Caco-2 (cell line): ENCODE results near the gene FAM89B. TPM values are rescaled to one million over a fixed set of nuclear protein-coding genes. Genes with fewer than 3 reads are reported as not detected.

Experiments used
- BruUV-seq: library from RNA; stranded (reverse); fragments of 400-500 nt; replicated peaks from 2 replicates; lab custom pipeline; 2021; lab: Mats Ljungman, UMichigan
- CTCF ChIA-PET: fragments of 300-600 bp; sonication (Branson Sonifier 250); formaldehyde crosslinking; loops from one replicate; lab custom pipeline; 2022; ENCODE audit warnings: antibody characterized with exemption; lab: Charles Lee
- POLR2A ChIA-PET: fragments of 300-600 bp; sonication (Branson Sonifier 250); formaldehyde crosslinking; loops from one replicate; lab custom pipeline; 2022; ENCODE audit warnings: antibody characterized with exemption; lab: Charles Lee
- DNase-seq, 2 experiments: peaks; one replicate each; pipeline versions ENCODE4 v3.0.0 to v3.0.0-alpha.2; 2020 to 2022
- H3K27me3 ChIP-seq: replicated peaks from 2 replicates; pipeline ENCODE4 v1.6.0; 2011; ENCODE audit warnings: low read length; ENCODE audit not compliant: control insufficient read depth, insufficient read depth
- H3K36me3 ChIP-seq: 2 replicates; pipeline ENCODE4 v1.5.1; 2011; ENCODE audit warnings: low read length; ENCODE audit not compliant: control insufficient read depth, insufficient read depth
- H3K4me1 ChIP-seq: fragments of 250-450 bp; sonication (Bioruptor Pico); 2 replicates; pipeline ENCODE4 v1.5.1; 2020; ENCODE audit warnings: mild to moderate bottlenecking
- H3K4me3 ChIP-seq: 2 replicates; pipeline ENCODE4 v1.5.1; 2011; ENCODE audit warnings: low read depth, mild to moderate bottlenecking, control low read depth, low read length
- H3K9me3 ChIP-seq: fragments of 250-450 bp; sonication (Bioruptor Pico); 2 replicates; pipeline ENCODE4 v1.5.1; 2020; ENCODE audit warnings: mild to moderate bottlenecking, moderate library complexity
- H3K27ac Mint-ChIP-seq: one replicate; pipeline ENCODE4 v1.8.0; 2022; ENCODE audit warnings: mixed read lengths; ENCODE audit not compliant: unreplicated experiment
- H3K27me3 Mint-ChIP-seq: one replicate; pipeline ENCODE4 v1.8.0; 2022; ENCODE audit warnings: mixed read lengths; ENCODE audit not compliant: insufficient read depth, unreplicated experiment
- H3K36me3 Mint-ChIP-seq: one replicate; pipeline ENCODE4 v1.8.0; 2022; ENCODE audit warnings: mild to moderate bottlenecking, mixed read lengths; ENCODE audit not compliant: insufficient read depth, unreplicated experiment
- H3K4me1 Mint-ChIP-seq: one replicate; pipeline ENCODE4 v1.8.0; 2022; ENCODE audit warnings: low read depth, mixed read lengths; ENCODE audit not compliant: unreplicated experiment
- H3K4me3 Mint-ChIP-seq: one replicate; pipeline ENCODE4 v1.8.0; 2022; ENCODE audit warnings: mild to moderate bottlenecking, moderate library complexity, mixed read lengths; ENCODE audit not compliant: unreplicated experiment
- H3K9me3 Mint-ChIP-seq: one replicate; pipeline ENCODE4 v1.8.0; 2022; ENCODE audit warnings: mixed read lengths; ENCODE audit not compliant: unreplicated experiment
- intact Hi-C: fragments of 100-400 bp; cut with micrococcal nuclease; formaldehyde crosslinking; loops from one replicate; pipeline ENCODE4 v1.10.0; 2022; ENCODE audit not compliant: unreplicated experiment
- total RNA-seq: library from RNA; stranded (reverse); gene quantifications from 2 replicates; pipeline ENCODE4 v1.2.3, GENCODE V29; 2022
- TF ChIP-seq, protein P1 (sequence below), 2 experiments: fragments of 200-600 bp in 1 of 2; IDR thresholded peaks; 1 replicate in 1 of 2; 2 replicates in 1 of 2; pipeline versions ENCODE4 v1.5.1 to v1.8.0; 2011 to 2022; ENCODE audit warnings: antibody characterized with exemption in 1 of 2, control low read depth in 1 of 2, inconsistent platforms in 1 of 2, low read depth in 1 of 2, low read length in 1 of 2, mild to moderate bottlenecking in 1 of 2, moderate library complexity in 1 of 2; ENCODE audit not compliant: insufficient read depth in 1 of 2, severe bottlenecking in 1 of 2, unreplicated experiment in 1 of 2

Gene FAM89B
- total RNA-seq, 1 experiment from 2014 or later = 26.9 TPM

DNA sequence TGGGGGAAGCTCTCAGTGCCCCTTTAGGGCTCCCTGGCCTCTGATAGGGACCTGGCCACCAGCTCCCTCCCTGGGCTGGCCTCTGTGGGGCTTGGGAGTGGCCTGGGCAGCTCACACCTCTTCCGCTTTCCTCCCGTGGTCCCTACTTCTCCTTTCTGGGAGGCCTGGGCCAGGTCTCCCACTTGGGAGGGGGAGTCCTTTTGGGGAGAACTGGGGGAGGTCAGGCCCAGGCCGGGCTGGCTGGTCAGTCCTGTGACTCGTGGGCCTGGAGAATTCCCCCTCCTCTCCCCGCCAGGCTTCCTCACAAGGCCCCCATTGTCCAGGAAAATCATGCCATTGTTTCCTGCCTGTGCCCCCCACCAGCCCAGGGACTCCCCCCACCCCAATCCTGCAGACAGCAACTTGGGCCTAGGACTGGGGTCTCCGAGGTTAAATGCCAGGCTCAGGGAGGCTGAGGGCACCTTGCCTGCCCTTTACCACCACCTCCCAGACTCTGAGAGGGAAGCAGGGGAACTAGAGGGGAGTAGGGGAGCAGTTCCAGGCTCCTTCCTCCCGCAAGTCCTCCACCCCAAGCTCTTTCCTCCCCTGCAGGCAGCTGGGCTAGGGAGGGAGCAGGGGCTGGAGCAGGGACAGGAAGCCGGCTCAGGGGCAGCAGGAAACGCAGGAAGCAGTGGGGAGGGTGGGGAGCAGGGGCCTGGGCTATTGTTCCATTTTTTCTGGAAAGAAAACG is 38.9 kb downstream of the FAM89B start:
- Histone ChIP-seq H3K4me1 (peaks cover 28% of the 10 kb centered on the region), H3K36me3 (peaks cover 7% of the 10 kb centered on the region), H3K27me3 (no peaks in the 10 kb centered on the region), H3K4me3 (no peak overlapping the region), H3K9me3 (no peaks in the 10 kb centered on the region)
- Mint-ChIP-seq H3K9me3 (no peaks in the 10 kb centered on the region), H3K36me3 (peaks cover 56% of the 10 kb centered on the region), H3K4me1 (peaks cover 23% of the 10 kb centered on the region), H3K27ac (peak overlapping the region; percentile 35), H3K27me3 (no peaks in the 10 kb centered on the region), H3K4me3 (no peak overlapping the region)
- ChIA-PET CTCF (no interaction called here), POLR2A (no interaction called here)
- DNase-seq = no peak
- intact Hi-C loops = no loop called here
- BruUV-seq = no TSS peak
- TF ChIP-seq, protein P1, sequence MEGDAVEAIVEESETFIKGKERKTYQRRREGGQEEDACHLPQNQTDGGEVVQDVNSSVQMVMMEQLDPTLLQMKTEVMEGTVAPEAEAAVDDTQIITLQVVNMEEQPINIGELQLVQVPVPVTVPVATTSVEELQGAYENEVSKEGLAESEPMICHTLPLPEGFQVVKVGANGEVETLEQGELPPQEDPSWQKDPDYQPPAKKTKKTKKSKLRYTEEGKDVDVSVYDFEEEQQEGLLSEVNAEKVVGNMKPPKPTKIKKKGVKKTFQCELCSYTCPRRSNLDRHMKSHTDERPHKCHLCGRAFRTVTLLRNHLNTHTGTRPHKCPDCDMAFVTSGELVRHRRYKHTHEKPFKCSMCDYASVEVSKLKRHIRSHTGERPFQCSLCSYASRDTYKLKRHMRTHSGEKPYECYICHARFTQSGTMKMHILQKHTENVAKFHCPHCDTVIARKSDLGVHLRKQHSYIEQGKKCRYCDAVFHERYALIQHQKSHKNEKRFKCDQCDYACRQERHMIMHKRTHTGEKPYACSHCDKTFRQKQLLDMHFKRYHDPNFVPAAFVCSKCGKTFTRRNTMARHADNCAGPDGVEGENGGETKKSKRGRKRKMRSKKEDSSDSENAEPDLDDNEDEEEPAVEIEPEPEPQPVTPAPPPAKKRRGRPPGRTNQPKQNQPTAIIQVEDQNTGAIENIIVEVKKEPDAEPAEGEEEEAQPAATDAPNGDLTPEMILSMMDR (IDR thresholded peaks at IDR 0.05; ENCODE audit: insufficient read depth in 1 of 2, low read depth in 1 of 2, low read length in 1 of 2, severe bottlenecking in 1 of 2, unreplicated experiment in 1 of 2) = no peak

DNA sequence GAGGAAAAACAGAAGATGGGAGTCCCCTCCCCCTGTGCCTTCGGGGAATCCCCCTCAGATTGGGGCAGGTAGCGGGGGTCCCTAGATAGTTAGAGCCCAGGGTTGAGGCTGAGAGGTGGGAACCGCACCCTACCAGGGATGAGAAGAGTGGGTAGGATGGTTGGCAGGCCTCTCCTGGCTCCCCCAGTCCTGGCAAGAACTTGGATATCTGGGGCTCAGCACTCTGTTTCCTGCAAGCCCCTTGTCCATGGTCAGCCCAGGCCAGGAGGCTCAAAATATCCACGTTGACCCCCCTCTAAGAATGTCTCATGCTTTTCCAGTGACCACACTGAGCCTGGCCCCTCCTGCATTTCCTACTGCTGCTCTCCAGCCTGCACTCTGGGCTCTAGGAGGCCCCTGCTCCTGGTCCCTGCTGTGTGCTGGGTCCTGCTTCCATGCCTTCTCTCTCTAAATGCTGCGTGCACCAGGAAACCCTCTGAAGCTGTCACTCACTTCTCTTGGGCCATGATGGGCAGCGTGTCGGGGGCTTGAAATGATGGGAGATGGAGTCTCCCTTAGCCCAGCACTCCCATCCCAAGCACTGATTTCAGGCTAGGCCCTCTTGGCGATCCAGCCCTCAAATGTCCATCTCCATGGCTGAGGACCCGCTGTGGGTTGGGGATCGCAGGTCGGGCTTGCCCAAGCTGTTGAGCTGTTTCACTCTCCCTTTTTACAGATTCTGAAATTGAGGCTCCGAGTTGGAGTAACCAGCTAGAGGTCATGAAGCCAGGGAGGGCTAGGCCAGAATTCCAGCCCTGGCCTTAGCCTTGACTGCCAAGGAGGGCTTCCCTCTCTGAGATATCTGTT is 39.6 kb downstream of the FAM89B start:
- no peak overlapping the region for H3K4me3 ChIP-seq
- no peaks in the 10 kb centered on the region for H3K27me3 ChIP-seq
- H3K4me1 ChIP-seq = peaks cover 25% of the 10 kb centered on the region
- Mint-ChIP-seq H3K27me3 (no peaks in the 10 kb centered on the region), H3K36me3 (peaks cover 59% of the 10 kb centered on the region), H3K4me1 (peaks cover 30% of the 10 kb centered on the region), H3K9me3 (no peaks in the 10 kb centered on the region), H3K4me3 (peak overlapping the region; percentile 96), H3K27ac (peak overlapping the region; percentile 72)
- peaks cover 7% of the 10 kb centered on the region for H3K36me3 ChIP-seq
- no peaks in the 10 kb centered on the region for H3K9me3 ChIP-seq
- DNase-seq = no peak
- ChIA-PET CTCF (interaction anchor here (1.0 kb wide), 1 partner anchor 17 kb away, joined by 3 read pairs; no protein-coding TSS in a partner anchor), POLR2A (interaction anchor here (0.7 kb wide), 1 partner anchor 40 kb away, joined by 3 read pairs; the partner anchor contains the start of gene FAM89B)
- TF ChIP-seq, protein P1 (IDR thresholded peaks at IDR 0.05; ENCODE audit: insufficient read depth in 1 of 2, low read depth in 1 of 2, low read length in 1 of 2, severe bottlenecking in 1 of 2, unreplicated experiment in 1 of 2) = no peak
- BruUV-seq = no TSS peak
- intact Hi-C loops = no loop called here

DNA sequence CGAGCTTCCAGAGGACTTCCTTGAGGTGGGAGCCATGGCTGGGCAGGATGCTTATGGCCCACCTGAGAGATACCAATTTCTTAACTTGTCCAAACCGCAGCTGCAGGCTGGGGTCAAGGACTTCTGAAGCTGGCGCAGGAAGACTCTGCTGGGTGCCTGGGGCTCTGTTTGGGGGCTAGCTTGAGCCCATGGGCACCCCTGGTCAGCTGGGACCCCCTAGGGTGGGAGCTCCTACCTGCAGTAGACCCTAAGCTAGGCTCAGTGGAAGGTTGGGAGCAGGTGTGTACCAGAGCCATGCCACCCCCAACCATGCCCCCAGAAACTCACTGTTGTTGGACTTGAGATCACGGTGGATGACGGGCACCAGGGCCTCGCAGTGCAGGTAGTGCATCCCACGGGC is 40.4 kb downstream of the FAM89B start:
- Histone ChIP-seq H3K36me3 (peaks cover 7% of the 10 kb centered on the region), H3K27me3 (no peaks in the 10 kb centered on the region), H3K4me1 (peaks cover 23% of the 10 kb centered on the region), H3K9me3 (no peaks in the 10 kb centered on the region), H3K4me3 (peak overlapping the region; percentile 91)
- peaks cover 31% of the 10 kb centered on the region for H3K4me1 Mint-ChIP-seq
- no peak for DNase-seq
- no TSS peak for BruUV-seq
- intact Hi-C loops = no loop called here
- TF ChIP-seq, protein P1 (IDR thresholded peaks at IDR 0.05; ENCODE audit: insufficient read depth in 1 of 2, low read depth in 1 of 2, low read length in 1 of 2, severe bottlenecking in 1 of 2, unreplicated experiment in 1 of 2) = no peak
- ChIA-PET POLR2A (interaction anchor here (0.7 kb wide), 1 partner anchor 40 kb away, joined by 3 read pairs; the partner anchor contains the start of gene FAM89B), CTCF (interaction anchor here (0.5 to 1.0 kb wide), 2 partner anchors 18 to 60 kb away, joined by 3 to 4 read pairs; no protein-coding TSS in a partner anchor)
- H3K27ac Mint-ChIP-seq = peak overlapping the region; percentile 72
- H3K36me3 Mint-ChIP-seq = peaks cover 59% of the 10 kb centered on the region
- peak overlapping the region; percentile 96 for H3K4me3 Mint-ChIP-seq
- no peaks in the 10 kb centered on the region for H3K9me3 Mint-ChIP-seq
- H3K27me3 Mint-ChIP-seq = no peaks in the 10 kb centered on the region
